T-helper 1 cell treated with Interleukin-12 subunit alpha and Interleukin-12 subunit beta and Interleukin-4 antibody, amounts not matched to agents 30 μg/mL and 1 μg/mL, for 36 hours (primary cell): ENCODE results near the gene RNASE8.
"Not testable (repeated sequence)": the region's sequence is repeated elsewhere in the genome, so short reads cannot be mapped to it uniquely, and the experiment has no call there.

Experiments
- H3K27ac Mint-ChIP-seq: one replicate; pipeline ENCODE4 v1.8.0; 2021; ENCODE audit warnings: mild to moderate bottlenecking, mixed read lengths
- H3K27me3 Mint-ChIP-seq: one replicate; pipeline ENCODE4 v1.8.0; 2021; ENCODE audit warnings: low read depth, mixed read lengths
- H3K36me3 Mint-ChIP-seq: one replicate; pipeline ENCODE4 v1.8.0; 2021; ENCODE audit warnings: low read depth, mixed read lengths
- H3K4me1 Mint-ChIP-seq: one replicate; pipeline ENCODE4 v1.8.0; 2021; ENCODE audit warnings: low read depth, mixed read lengths
- H3K4me3 Mint-ChIP-seq: one replicate; pipeline ENCODE4 v1.8.0; 2021; ENCODE audit warnings: mild to moderate bottlenecking, moderate library complexity, mixed read lengths
- H3K9me3 Mint-ChIP-seq: one replicate; pipeline ENCODE4 v1.8.0; 2021; ENCODE audit warnings: mixed read lengths

RNASE8 gene

DNA sequence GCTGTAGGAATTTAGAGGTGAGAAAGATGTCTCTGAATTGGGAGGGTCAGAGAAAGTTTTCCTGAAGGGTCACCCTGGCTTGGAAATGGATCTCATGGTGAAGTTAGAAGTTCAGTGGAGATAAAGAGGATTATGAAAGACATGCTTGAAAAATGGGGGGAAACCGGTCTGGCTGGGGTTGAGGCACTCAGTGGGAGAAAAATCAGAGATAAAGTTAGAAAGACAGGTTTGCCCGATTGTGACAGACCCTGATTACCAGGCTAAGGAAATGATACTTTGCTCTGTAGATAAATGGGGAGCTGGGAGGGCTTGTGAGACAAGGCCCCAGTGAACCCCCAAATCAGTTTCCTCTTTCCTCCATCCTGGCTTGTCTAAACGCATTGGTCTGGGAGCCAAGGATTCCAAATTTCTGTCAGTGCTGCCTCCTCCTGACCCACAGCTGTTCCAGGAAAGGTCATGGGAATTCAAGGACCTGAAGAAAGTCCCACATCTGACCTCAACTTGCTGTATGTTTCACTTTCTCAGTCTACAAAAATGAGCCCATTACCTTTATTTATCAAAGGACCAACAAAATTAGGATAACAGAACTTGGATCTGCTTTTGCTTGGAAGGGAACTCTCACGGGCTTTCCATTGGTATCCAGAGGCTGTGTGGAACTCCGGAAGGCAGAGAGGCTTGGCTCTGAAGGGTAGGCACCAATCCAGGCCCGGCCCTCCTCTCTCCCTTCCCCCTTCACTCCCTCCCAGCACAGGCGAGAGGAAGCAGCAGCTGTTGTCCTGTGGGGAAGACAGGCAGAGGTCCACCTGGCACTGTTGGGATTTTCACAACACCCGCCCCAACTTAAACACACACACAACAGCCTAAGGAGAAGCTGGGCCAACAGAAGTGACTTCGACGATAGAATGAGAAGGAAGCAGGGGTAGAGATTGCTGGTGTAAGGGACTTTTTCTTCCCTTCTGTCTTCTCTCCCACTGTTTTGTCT is 18.9 kb upstream of the RNASE8 start:
- Mint-ChIP-seq H3K4me3 (no peak overlapping the region), H3K27me3 (peaks cover 8% of the 10 kb centered on the region), H3K27ac (no peak overlapping the region), H3K36me3 (no peaks in the 10 kb centered on the region), H3K9me3 (no peaks in the 10 kb centered on the region), H3K4me1 (no peaks in the 10 kb centered on the region)

DNA sequence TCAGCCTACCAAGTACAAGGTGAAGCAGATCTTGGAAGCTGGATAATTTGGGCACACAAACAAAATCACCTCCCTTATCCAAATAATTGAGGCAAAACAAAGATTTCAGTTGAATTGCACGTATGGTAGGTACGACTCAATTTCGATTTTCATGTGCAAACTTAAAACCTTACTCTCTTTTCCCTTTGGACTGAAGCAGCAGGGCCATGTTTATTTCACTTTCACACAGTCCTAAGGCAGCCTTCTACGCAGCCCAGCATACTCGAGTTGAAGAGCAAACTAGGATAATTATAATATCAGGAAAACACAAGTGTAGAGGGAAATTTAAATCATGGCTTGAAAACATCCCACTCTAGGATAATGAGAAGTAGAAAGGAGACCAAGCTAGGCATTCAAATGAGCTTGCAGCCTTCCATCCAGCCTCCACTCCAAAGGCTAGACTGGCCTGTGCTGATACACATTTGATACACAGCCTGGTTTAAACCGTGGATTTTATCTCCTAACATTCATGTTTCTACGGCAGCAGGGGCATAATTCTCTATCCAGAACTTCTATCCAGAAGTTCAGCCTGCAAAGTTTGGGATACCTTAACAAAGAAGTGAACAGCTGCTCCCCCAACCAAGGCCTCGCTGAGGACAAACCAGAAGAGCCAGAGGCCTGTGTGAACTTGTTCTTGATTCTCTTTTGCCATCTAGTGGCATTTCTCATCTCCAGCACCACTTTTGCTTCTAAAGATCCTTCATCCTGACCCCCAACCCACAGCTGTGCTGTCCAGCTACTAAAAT is 17.8 kb upstream of the RNASE8 start:
- H3K9me3 Mint-ChIP-seq, result no peaks in the 10 kb centered on the region
- H3K36me3 Mint-ChIP-seq, result no peaks in the 10 kb centered on the region
- no peaks in the 10 kb centered on the region for H3K4me1 Mint-ChIP-seq
- H3K27ac Mint-ChIP-seq, result no peak overlapping the region
- peaks cover 13% of the 10 kb centered on the region for H3K27me3 Mint-ChIP-seq
- H3K4me3 Mint-ChIP-seq, result no peak overlapping the region

DNA sequence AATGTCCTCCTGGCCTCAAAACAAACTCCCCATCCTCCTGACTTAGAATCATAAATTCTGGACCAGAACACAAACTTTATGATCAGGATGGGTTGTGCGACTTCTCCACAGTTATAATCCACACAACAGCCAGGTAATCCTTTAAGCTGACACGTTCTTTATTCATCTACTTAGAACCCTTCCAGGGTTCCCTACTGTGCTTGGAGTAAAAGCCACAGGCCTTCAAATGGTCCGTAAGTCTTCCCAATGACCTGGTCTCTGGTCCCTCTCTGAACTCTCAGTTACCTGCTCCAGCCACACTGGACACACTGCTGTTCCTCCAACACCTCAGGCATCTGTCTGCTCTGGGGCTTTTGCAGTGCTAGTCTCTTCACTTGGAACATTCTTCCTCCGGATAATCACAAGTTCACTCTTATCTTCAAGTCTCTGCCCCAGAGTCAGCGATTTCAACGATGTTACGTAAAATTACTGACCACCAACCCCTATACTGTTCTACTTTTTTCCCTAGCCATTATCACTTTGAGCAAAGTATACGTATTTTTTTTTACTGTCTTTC is 17.2 kb upstream of the RNASE8 start:
- no peaks in the 10 kb centered on the region for H3K4me1 Mint-ChIP-seq
- no peak overlapping the region for H3K27ac Mint-ChIP-seq
- no peak overlapping the region for H3K4me3 Mint-ChIP-seq
- H3K9me3 Mint-ChIP-seq, result no peaks in the 10 kb centered on the region
- peaks cover 20% of the 10 kb centered on the region for H3K27me3 Mint-ChIP-seq
- no peaks in the 10 kb centered on the region for H3K36me3 Mint-ChIP-seq

DNA sequence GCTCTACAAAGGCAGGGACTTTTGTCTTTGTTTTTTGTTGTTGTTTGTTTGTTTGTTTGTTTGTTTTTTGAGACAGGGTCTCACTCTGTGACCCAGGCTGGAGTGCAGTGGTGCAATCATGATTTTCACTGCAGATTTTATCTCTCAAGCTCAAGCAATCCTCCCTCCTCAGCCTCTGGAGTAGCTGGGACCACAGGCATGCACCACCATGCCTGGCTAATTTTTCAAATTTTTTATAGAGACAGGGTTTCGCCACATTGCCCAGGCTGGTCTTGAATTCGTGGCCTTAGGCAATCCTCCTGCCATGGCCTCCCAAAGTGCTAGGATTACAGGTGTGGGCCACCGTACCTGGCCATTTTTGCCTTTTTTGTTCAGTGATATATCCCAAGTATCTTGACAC is 16.7 kb upstream of the RNASE8 start:
- H3K9me3 Mint-ChIP-seq, H3K4me1 Mint-ChIP-seq, H3K36me3 Mint-ChIP-seq, H3K4me3 Mint-ChIP-seq, H3K27ac Mint-ChIP-seq: not testable (repeated sequence)
- peaks cover 23% of the 10 kb centered on the region for H3K27me3 Mint-ChIP-seq

DNA sequence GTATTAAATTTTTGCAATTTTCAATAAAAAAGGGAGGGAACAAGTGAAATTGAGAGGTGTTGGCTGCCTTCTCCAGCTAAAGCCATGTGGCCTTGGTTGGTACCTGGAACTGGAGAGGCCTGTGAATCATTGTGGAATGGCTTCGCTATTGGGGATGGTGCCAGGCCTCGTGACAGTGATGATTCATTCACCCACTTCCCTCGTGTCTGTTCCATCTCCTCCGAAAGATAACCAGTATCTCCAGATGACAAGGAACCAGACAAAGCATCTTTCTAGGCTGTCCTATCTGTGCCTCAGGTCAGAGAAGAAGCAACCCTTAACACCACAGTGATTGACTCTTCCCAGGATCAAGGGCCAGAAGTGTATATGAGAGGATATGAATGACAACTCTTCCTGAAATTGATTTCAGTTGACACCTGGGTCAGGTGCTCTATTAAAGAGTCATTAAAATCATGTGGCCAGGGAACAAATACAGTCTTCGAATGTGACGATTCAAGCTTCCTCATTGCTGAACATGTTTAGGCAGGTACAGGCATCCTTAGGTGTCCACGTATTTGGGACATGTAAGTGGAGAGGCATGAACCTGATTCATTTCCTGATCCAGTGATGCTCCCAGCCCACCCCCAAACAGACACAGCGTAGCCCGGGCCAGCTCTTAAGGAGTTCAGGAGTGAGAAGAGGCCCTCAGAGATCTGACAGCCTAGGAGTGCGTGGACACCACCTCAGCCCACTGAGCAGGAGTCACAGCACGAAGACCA is 15.8 kb upstream of the RNASE8 start, which contains the start of gene RNASE7:
Gene RNASE7 (plus strand): TSS at position 687 of the 758 bp plus-strand sequence. CDS start 631 bp downstream, outside the sequence.
- no peak within 1 kb of the TSS for H3K27ac Mint-ChIP-seq
- no peak within 1 kb of the TSS for H3K4me3 Mint-ChIP-seq
- no peaks in the 10 kb centered on the region for H3K4me1 Mint-ChIP-seq
- peaks cover 28% of the 10 kb centered on the region for H3K27me3 Mint-ChIP-seq
- H3K36me3 Mint-ChIP-seq, result no peaks in the 10 kb centered on the region
- no peaks in the 10 kb centered on the region for H3K9me3 Mint-ChIP-seq

DNA sequence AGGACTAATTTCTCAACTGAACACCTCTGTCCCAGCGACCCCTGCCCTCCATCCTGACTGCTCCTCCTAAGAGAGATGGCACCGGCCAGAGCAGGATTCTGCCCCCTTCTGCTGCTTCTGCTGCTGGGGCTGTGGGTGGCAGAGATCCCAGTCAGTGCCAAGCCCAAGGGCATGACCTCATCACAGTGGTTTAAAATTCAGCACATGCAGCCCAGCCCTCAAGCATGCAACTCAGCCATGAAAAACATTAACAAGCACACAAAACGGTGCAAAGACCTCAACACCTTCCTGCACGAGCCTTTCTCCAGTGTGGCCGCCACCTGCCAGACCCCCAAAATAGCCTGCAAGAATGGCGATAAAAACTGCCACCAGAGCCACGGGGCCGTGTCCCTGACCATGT is 14.7 kb upstream of the RNASE8 start:
- no peak overlapping the region for H3K4me3 Mint-ChIP-seq
- H3K36me3 Mint-ChIP-seq, result no peaks in the 10 kb centered on the region
- H3K9me3 Mint-ChIP-seq, result no peaks in the 10 kb centered on the region
- H3K27ac Mint-ChIP-seq, result no peak overlapping the region
- H3K4me1 Mint-ChIP-seq, result no peaks in the 10 kb centered on the region
- H3K27me3 Mint-ChIP-seq, result peaks cover 28% of the 10 kb centered on the region

DNA sequence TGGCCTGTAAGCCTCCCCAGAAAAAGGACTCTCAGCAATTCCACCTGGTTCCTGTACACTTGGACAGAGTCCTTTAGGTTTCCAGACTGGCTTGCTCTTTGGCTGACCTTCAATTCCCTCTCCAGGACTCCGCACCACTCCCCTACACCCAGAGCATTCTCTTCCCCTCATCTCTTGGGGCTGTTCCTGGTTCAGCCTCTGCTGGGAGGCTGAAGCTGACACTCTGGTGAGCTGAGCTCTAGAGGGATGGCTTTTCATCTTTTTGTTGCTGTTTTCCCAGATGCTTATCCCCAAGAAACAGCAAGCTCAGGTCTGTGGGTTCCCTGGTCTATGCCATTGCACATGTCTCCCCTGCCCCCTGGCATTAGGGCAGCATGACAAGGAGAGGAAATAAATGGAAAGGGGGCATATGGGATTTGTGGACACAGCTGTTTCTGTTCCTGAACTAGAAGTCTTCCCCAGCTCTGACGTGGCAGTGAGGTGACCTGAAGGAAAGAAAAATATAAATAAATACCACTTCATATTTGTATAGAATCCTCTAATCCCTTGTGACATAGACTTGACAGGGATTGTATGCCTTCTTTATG is 14.1 kb upstream of the RNASE8 start:
- Mint-ChIP-seq H3K4me1 (no peaks in the 10 kb centered on the region), H3K9me3 (no peaks in the 10 kb centered on the region), H3K27me3 (peaks cover 28% of the 10 kb centered on the region), H3K27ac (no peak overlapping the region), H3K36me3 (no peaks in the 10 kb centered on the region), H3K4me3 (no peak overlapping the region)

DNA sequence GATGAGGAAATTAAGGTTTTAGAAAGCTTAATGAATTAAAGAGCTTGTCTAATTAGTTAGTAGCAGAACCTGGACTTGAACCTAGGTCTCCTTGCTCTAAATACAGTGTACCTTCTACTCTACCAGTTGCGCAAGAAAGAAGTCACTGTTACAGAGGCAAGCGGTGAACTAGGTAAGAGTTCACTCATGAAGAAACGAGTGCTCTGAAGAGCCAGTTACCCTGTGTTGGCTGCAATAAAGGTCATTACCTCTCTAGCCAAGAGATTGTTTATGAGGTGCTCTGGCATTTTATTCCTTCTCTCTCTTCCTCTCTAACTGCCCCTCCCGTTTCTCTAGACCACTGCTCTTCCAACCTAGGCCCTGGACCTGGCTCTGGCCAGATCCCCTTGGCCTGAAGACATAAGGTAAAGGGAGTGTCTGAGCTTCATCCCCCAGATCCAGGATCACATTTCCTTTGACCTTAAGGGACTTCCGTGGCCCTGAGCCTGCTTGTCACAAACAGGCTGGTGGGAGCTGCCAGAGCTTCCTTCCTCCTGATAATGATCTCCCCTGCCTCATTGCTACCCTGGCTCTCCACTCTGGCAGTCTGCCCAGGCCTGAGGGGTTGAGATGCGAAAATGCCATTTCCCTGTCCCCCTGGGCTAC is 13.5 kb upstream of the RNASE8 start:
- H3K9me3 Mint-ChIP-seq, result no peaks in the 10 kb centered on the region
- peaks cover 28% of the 10 kb centered on the region for H3K27me3 Mint-ChIP-seq
- no peak overlapping the region for H3K4me3 Mint-ChIP-seq
- H3K36me3 Mint-ChIP-seq, result no peaks in the 10 kb centered on the region
- no peak overlapping the region for H3K27ac Mint-ChIP-seq
- H3K4me1 Mint-ChIP-seq, result no peaks in the 10 kb centered on the region

DNA sequence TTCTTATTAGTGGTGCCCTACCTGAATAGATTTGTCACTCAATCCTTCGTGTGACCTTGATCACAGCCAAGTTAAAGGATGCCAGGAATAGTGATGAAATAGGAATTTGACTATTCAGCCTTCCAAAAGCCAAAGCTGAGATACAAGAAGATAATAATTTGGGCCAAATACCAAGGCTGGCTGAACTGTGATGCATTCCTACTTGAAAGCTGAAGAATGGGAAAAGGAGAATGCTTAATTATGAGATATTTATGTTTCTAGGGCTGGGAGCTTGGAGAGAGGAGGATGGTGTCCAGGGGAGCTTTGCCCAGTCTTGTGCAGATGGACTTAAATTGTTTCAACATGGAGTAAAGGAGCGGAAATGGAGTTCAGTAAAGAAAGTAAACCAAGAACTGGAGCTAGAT is 10.2 kb upstream of the RNASE8 start:
- Mint-ChIP-seq H3K36me3 (no peaks in the 10 kb centered on the region), H3K9me3 (no peaks in the 10 kb centered on the region), H3K4me3 (no peak overlapping the region), H3K27ac (no peak overlapping the region), H3K27me3 (peaks cover 28% of the 10 kb centered on the region), H3K4me1 (no peaks in the 10 kb centered on the region)

DNA sequence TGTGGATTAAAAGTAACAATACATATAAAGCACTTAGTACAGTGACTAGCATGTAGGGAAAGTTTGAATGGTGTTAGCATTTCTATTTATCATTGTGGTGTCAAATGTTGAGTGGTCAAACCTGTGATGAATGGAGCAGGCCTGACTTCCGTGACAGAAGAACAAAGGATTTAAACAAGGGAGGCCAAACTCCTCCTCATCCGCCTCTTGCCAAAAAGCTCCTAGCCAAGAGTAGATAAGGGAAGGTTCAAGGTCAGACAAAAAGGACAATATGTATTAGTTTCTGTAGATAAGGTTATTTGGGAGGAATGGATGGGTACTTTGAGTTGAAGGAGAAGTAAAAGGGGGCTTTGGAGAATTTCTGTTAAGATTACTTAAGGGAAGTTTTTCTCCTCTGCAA is 9.0 kb upstream of the RNASE8 start:
- Mint-ChIP-seq H3K9me3 (no peaks in the 10 kb centered on the region), H3K36me3 (no peaks in the 10 kb centered on the region), H3K27ac (no peak overlapping the region), H3K4me1 (no peaks in the 10 kb centered on the region), H3K4me3 (no peak overlapping the region), H3K27me3 (peaks cover 24% of the 10 kb centered on the region)

DNA sequence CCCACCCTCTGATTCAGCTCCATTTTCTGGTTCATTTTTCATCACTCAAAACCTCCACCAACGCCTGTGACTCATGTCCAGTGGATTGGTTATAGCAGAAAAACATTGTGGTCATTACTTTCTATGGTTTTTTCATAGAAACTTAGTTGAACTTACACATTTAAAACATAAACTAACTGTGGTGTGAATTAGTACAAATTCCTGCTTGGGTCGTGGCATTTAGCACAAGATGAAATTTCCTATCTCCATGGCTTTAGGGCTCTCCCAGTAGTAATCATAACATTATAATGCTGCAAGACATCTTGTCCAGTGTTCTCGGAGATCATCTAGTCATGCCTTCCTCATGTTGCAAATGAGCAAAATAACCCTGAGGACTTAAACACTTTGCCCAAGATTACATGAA is 8.3 kb upstream of the RNASE8 start:
- Mint-ChIP-seq H3K27ac (no peak overlapping the region), H3K4me3 (no peak overlapping the region), H3K27me3 (peaks cover 24% of the 10 kb centered on the region), H3K4me1 (no peaks in the 10 kb centered on the region), H3K36me3 (no peaks in the 10 kb centered on the region), H3K9me3 (no peaks in the 10 kb centered on the region)

DNA sequence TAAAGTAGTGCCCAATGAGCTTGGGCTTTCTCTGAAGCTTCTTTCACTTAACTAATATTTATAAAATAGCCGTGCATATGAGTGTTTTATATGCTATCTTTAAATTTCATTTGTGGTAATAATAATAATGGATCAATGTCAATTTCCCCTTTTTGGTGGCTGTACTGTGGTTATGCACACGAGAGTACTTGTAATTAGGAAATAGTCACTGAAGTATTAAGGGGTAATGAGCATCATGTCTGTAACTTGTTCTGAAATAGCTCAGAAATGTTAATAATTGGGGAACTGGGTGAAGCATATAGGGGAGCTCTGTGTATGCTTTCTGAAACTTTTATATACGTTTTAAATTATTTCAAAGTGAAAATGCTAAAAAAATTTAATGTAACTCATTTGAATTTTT is 7.0 kb upstream of the RNASE8 start:
- no peak overlapping the region for H3K27ac Mint-ChIP-seq
- no peaks in the 10 kb centered on the region for H3K9me3 Mint-ChIP-seq
- H3K27me3 Mint-ChIP-seq, result peaks cover 11% of the 10 kb centered on the region
- no peak overlapping the region for H3K4me3 Mint-ChIP-seq
- H3K36me3 Mint-ChIP-seq, result no peaks in the 10 kb centered on the region
- H3K4me1 Mint-ChIP-seq, result no peaks in the 10 kb centered on the region

DNA sequence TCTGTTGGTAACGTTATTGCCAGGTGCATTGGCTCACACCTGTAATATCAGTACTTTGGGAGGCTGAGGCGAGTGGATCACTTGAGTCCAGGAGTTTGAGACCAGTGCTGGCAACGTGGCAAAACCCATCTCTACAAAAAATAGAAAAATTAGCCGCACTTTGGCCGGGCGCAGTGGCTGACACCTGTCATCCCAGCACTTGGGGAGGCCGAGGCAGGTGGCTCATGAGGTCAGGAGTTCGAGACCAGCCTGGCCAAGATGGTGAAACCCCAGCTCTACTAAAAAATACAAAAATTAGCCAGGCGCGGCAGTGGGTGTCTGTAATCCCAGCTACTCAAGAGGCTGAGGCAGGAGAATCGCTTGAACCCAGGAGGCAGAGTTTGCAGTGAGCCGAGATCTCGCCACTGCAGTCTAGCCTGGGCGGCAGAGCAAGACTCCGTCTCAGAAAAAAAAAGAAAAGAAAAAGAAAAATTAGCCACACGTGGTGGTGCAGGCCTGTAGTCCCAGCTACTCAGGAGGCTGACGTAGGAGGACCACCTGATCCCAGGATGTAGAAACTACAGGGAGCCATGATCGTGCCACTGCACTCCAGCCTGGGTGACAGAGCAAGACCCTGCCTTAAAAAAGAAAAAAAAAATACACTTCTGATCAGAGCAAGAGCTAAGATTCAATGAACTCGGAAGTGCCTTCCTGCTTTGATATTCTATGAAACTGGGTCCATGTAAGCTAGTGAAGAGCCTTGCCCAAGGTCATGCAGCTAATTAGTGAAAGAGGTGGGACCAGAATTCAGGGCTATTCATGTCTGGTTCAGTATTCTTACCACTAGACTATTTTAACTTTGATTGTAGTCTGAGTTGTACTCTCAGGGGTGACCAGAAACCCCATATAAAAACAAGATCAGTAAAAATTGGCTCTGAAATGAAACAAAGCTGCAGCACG is 4.2 kb upstream of the RNASE8 start:
- H3K27me3 Mint-ChIP-seq, result peaks cover 8% of the 10 kb centered on the region
- H3K27ac Mint-ChIP-seq, result no peak overlapping the region
- H3K4me1 Mint-ChIP-seq, result no peaks in the 10 kb centered on the region
- no peaks in the 10 kb centered on the region for H3K36me3 Mint-ChIP-seq
- H3K4me3 Mint-ChIP-seq, result no peak overlapping the region
- H3K9me3 Mint-ChIP-seq, result no peaks in the 10 kb centered on the region
